ENCODE results near the gene ABCA7.
A peak's percentile ranks its signal among the peaks of the same experiment; 100 is the strongest.

Gene ABCA7

GRCh38 chr19:1105873-1106840, 66.2 kb downstream of the ABCA7 start:
- DNase-seq (ENCODE audit: extremely low read depth, low read depth): no peak
- TF ChIP-seq CTCF (IDR thresholded peaks at IDR 0.05; ENCODE audit: low read depth, low read length): no peak

GRCh38 chr19:1106841-1107660, 67.1 kb downstream of the ABCA7 start:
- TF ChIP-seq CTCF (IDR thresholded peaks at IDR 0.05; ENCODE audit: low read depth, low read length): peak; percentile 20
- no peak for DNase-seq (ENCODE audit: extremely low read depth, low read depth)

- DNase-seq (ENCODE audit: extremely low read depth, low read depth): no peak
- no peak for TF ChIP-seq CTCF (IDR thresholded peaks at IDR 0.05; ENCODE audit: low read depth, low read length)
Observed at GRCh38 chr19:1107661-1108261, 67.9 kb downstream of the ABCA7 start.

GRCh38 chr19:1108291-1109031, 68.6 kb downstream of the ABCA7 start:
- no peak for TF ChIP-seq CTCF (IDR thresholded peaks at IDR 0.05; ENCODE audit: low read depth, low read length)
- no peak for DNase-seq (ENCODE audit: extremely low read depth, low read depth)

GRCh38 chr19:1109032-1109551, 69.2 kb downstream of the ABCA7 start:
- no peak for DNase-seq (ENCODE audit: extremely low read depth, low read depth)
- TF ChIP-seq CTCF (IDR thresholded peaks at IDR 0.05; ENCODE audit: low read depth, low read length): no peak

- no peak for DNase-seq (ENCODE audit: extremely low read depth, low read depth)
- no peak for TF ChIP-seq CTCF (IDR thresholded peaks at IDR 0.05; ENCODE audit: low read depth, low read length)
Observed at GRCh38 chr19:1109697-1110671, 70.1 kb downstream of the ABCA7 start.

Measured in AG09319 (cell line).